ENCODE results near the gene DENND1C. TPM values are rescaled to one million over a fixed set of nuclear protein-coding genes. Genes with fewer than 3 reads are reported as not detected.
A peak's percentile ranks its signal among the peaks of the same experiment; 100 is the strongest.
"Not testable (repeated sequence)": the region's sequence is repeated elsewhere in the genome, so short reads cannot be mapped to it uniquely, and the experiment has no call there.

DENND1C gene
- total RNA-seq, 2 experiments from 2014 or later, result 40.9 to 68.3 TPM

GRCh38 chr19:6509118-6509971 lies 27.8 kb upstream of the DENND1C start:
- H3K4me1 ChIP-seq (ENCODE audit: insufficient read depth, low read length, poor library complexity, severe bottlenecking), result peaks cover 12% of the 10 kb centered on the region
- BruUV-seq (replicated peaks), result no TSS peak
- no peak overlapping the region for H3K4me2 ChIP-seq (ENCODE audit: low read length)
- H2AFZ ChIP-seq (ENCODE audit: low read length), result no peak overlapping the region
- DNase-seq (ENCODE audit: low spot score), result no peak
- intact Hi-C loops (cut with micrococcal nuclease; ENCODE audit: unreplicated experiment), result loop anchor here (10.0 kb wide), 1 partner anchor 115 kb away; the partner anchor contains the start of gene GTF2F1
- no peaks in the 10 kb centered on the region for H3K9me3 ChIP-seq (ENCODE audit: low read length)
- no peaks in the 10 kb centered on the region for H4K20me1 ChIP-seq (ENCODE audit: insufficient read depth, low read length)
- no peaks in the 10 kb centered on the region for H3K79me2 ChIP-seq (ENCODE audit: insufficient read depth, low read depth, low read length)
- ChIA-PET POLR2A (interaction anchor here (0.6 kb wide), 1 partner anchor 84 kb away, joined by 3 read pairs; no protein-coding TSS in a partner anchor), CTCF (ENCODE audit: unreplicated experiment) (no interaction called here)
- H3K4me3 ChIP-seq (ENCODE audit: low read depth, low read length, poor library complexity, severe bottlenecking), result no peak overlapping the region
- H3K9me2 ChIP-seq (ENCODE audit: insufficient read depth, low read length), result no peaks in the 10 kb centered on the region
- TF ChIP-seq CTCF (conservative IDR thresholded peaks at IDR 0.05; ENCODE audit: low read length), result no peak
- H3K27ac ChIP-seq (ENCODE audit: low read depth, low read length, poor library complexity, severe bottlenecking), result no peak overlapping the region
- H3K36me3 ChIP-seq (ENCODE audit: insufficient read depth, low read length), result no peaks in the 10 kb centered on the region

- H3K9me2 ChIP-seq (ENCODE audit: insufficient read depth, low read length); POLR2A ChIA-PET; CTCF ChIA-PET (ENCODE audit: unreplicated experiment); H3K79me2 ChIP-seq (ENCODE audit: insufficient read depth, low read depth, low read length); H3K9me3 ChIP-seq (ENCODE audit: low read length); H3K36me3 ChIP-seq (ENCODE audit: insufficient read depth, low read length); H3K4me2 ChIP-seq (ENCODE audit: low read length); H4K20me1 ChIP-seq (ENCODE audit: insufficient read depth, low read length); H3K4me3 ChIP-seq (ENCODE audit: low read depth, low read length, poor library complexity, severe bottlenecking); BruUV-seq (replicated peaks); DNase-seq (ENCODE audit: low spot score); H3K27ac ChIP-seq (ENCODE audit: low read depth, low read length, poor library complexity, severe bottlenecking): not testable (repeated sequence)
- intact Hi-C loops (cut with micrococcal nuclease; ENCODE audit: unreplicated experiment), result loop anchor here (10.0 kb wide), 1 partner anchor 113 kb away; the partner anchor contains the start of gene GTF2F1
- H2AFZ ChIP-seq (ENCODE audit: low read length), result peak overlapping the region; percentile 49; the same call in 1 of the 2 replicates
- peaks cover 21% of the 10 kb centered on the region for H3K4me1 ChIP-seq (ENCODE audit: insufficient read depth, low read length, poor library complexity, severe bottlenecking)
Measured at GRCh38 chr19:6508028-6508771, 26.6 kb upstream of the DENND1C start.

- intact Hi-C loops (cut with micrococcal nuclease; ENCODE audit: unreplicated experiment), result loop anchor here (2.0 to 10.0 kb wide), 2 partner anchors 21 to 109 kb away; partner anchors contain the start of gene GTF2F1
- H3K9me2 ChIP-seq (ENCODE audit: insufficient read depth, low read length), result no peaks in the 10 kb centered on the region
- no peak for DNase-seq (ENCODE audit: low spot score)
Measured at GRCh38 chr19:6503407-6504201, 22.0 kb upstream of the DENND1C start.

More at GRCh38 chr19:6503407-6504201, 22.0 kb upstream of the DENND1C start:
- no peak for TF ChIP-seq EZH2phosphoT487 (IDR thresholded peaks at IDR 0.05; ENCODE audit: borderline replicate concordance, low read depth, low read length)
- TF ChIP-seq CTCF (conservative IDR thresholded peaks at IDR 0.05; ENCODE audit: low read length), result no peak
- no peaks in the 10 kb centered on the region for H3K36me3 ChIP-seq (ENCODE audit: insufficient read depth, low read length)
- no TSS peak for BruUV-seq (replicated peaks)
- no peaks in the 10 kb centered on the region for H3K79me2 ChIP-seq (ENCODE audit: insufficient read depth, low read depth, low read length)
- no peaks in the 10 kb centered on the region for H4K20me1 ChIP-seq (ENCODE audit: insufficient read depth, low read length)
- peak overlapping the region; percentile 0 for H3K27ac ChIP-seq (ENCODE audit: low read depth, low read length, poor library complexity, severe bottlenecking)
- no peak overlapping the region for H3K4me3 ChIP-seq (ENCODE audit: low read depth, low read length, poor library complexity, severe bottlenecking)
- CTCF ChIA-PET (ENCODE audit: unreplicated experiment), result interaction anchor here (0.7 kb wide), 1 partner anchor 14 kb away, joined by 3 read pairs; no protein-coding TSS in a partner anchor
- H3K9me3 ChIP-seq (ENCODE audit: low read length), result no peaks in the 10 kb centered on the region
- peaks cover 37% of the 10 kb centered on the region for H3K4me1 ChIP-seq (ENCODE audit: insufficient read depth, low read length, poor library complexity, severe bottlenecking)
- no peak overlapping the region for H2AFZ ChIP-seq (ENCODE audit: low read length)
- POLR2A ChIA-PET, result interaction anchor here (0.6 to 1.3 kb wide), 5 partner anchors 22 to 1690 kb away, joined by 3 to 5 read pairs (median 3); partner anchors contain the start of gene VAV1
- 0 out of 2 replicates have a peak overlapping the region, but pooled peaks have one; percentile 82 for H3K4me2 ChIP-seq (ENCODE audit: low read length)

Data from OCI-LY7 (cell line).